T47D (cell line): ENCODE measurements around the gene SLC46A3.

Experiments
- DNase-seq, 2 experiments: peaks; one replicate each; pipeline versions ENCODE4 v3.0.0 to v3.0.0-alpha.2; 2011 to 2012; ENCODE audit warnings: low read depth in 1 of 2, low spot score in 1 of 2
- JUND ChIP-seq: IDR thresholded peaks from 2 replicates; pipeline ENCODE4 v1.6.1; 2012; ENCODE audit warnings: low read depth
- in situ Hi-C: cut with HindIII; loops from 2 replicates; pipeline ENCODE4 v1.10.0; 2016; ENCODE audit warnings: low sequenced_read_pairs, low pct_unique_long_range_greater_than_20kb

The SLC46A3 gene, protein sequence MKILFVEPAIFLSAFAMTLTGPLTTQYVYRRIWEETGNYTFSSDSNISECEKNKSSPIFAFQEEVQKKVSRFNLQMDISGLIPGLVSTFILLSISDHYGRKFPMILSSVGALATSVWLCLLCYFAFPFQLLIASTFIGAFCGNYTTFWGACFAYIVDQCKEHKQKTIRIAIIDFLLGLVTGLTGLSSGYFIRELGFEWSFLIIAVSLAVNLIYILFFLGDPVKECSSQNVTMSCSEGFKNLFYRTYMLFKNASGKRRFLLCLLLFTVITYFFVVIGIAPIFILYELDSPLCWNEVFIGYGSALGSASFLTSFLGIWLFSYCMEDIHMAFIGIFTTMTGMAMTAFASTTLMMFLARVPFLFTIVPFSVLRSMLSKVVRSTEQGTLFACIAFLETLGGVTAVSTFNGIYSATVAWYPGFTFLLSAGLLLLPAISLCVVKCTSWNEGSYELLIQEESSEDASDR

DNA sequence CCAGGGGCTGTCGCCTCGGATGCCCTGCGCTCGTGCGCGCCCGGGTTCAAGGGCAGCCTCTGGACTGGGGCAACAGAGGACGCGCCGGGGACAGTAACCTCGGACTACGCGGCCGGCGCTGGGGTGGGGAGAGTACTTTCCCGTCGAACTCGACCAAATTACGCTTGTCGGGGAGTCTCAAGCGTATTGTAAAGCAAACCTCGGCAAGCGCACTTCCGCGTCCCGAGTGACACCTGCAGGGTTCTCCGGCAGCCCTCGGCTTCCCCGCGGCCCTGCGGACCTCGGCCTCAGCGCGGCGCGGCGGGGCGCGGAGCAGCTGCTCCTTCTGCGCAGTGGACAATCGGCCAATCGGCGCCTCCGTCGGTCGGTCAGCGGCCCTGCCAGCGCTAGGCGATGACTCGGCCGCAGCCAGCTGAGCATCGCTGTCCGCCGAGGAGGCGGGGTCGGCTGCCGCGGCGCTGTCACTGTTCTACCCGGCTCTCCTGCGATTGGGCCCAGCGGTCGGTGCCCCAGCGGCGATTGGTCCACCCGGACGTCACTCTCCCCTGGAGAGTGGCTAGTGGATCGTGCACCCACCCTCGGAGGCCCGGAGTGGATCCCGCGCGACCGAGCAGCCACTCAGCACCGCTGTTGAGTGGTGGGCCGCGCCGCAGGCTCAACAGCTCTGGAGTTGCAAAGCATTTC lies at the start of gene SLC46A3:
TSS of gene SLC46A3 (minus strand) at position 428 of the 684 bp plus-strand sequence. CDS start 972 bp downstream, outside the sequence.
- peak; percentile 84 to 97 for DNase-seq
- in situ Hi-C loops: no loop called here
- TF ChIP-seq JUND: no peak

DNA sequence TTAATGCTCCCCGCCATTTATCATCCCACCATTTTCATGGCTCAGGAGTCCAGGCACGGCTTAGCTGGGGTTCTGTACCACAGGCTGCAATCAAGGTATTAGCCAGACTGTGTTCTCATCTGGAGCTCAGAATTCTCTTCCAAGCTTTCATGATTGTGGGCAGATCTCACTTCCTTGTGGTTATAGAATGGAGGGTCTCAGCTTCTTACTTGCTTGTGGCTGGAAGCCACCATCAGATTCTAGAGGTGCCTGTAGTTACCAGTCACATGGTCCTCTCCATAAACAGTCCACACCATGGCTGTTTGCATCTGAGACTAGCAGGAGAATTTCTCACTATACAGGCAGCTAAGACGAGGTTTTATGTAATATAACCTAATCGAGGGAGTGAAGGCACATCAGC lies 45.1 kb upstream of the SLC46A3 start:
- no peak for DNase-seq
- no peak for TF ChIP-seq JUND
- in situ Hi-C loops: no loop called here

DNA sequence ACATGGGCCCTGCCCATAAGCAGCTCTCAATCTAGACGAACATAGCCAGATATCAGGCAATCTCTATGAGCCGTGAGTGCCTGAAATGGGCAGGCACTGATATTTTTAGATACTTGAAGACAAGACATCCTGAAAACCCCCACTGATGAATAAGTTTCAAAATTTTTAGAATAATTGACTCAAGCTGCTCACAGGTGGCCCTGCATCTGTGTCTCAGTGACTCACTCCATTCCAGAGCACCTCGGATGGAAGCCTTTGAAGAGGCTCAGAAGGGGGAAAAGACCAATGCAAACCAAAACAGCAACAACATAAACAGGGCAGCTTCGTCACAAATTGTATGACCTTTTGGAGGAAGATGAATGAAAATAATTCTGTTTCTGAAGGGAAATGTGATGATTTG lies 42.8 kb upstream of the SLC46A3 start:
- no peak for TF ChIP-seq JUND
- no peak for DNase-seq
- in situ Hi-C loops: no loop called here

DNA sequence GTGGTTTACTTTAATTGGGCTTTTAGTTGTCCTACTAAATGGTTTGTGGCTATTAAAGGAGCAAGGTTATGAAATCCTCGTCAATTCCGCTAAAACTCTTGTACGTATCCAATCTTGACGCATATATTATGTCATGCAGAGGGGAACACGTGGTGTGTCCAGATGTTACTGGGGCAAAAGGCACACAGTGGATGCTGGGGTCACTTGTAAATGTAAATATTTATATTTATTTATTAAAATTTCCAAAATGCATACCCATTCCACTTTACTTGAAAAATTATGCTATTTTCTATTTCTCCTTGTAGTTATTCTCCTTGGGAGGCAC lies 36.7 kb upstream of the SLC46A3 start:
- TF ChIP-seq JUND: no peak
- DNase-seq: no peak
- in situ Hi-C loops: no loop called here

DNA sequence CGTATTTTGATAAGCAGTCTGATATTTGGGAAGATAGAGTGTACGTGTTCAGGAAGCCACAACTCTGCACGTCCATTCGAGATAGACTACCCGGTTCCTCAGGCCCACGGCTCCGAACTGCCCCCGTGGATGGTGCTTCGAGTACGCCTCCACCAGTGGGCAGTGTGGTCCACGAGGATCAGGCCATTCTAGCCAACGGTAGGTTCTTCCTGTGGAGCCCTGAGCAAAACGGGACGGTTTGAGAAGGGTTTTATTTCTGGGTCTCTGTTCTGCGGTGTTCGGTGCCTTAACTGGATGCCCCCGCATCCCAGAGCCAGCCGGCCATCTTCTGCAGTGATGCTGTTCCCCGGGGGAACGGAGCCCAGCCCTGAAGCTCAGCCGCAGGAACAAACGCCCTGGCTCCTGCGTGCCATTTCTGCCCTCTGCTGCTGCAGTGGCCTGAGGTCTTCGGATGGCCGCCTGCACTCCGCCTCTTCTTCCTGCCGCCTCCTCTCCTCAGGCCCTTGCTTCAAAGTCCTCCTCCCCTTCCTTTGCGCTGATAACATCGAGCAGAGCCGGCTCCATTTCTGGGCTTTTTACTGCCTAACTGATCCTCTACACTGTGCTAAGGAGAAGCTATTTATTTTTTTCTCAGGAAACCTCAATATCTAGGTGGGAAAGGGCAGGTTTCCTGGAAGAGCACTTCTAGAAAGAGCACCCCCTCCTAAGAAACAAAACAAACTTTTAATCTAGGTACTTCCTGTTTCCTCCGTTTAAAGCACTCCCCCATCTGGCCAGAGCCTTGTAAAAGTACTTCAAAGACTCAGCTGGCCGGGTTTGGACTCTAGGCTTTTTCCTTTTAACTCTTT lies 36.2 kb upstream of the SLC46A3 start:
- TF ChIP-seq JUND: no peak
- DNase-seq: peak in 1 of 2 experiments; percentile 64
- in situ Hi-C loops: no loop called here

DNA sequence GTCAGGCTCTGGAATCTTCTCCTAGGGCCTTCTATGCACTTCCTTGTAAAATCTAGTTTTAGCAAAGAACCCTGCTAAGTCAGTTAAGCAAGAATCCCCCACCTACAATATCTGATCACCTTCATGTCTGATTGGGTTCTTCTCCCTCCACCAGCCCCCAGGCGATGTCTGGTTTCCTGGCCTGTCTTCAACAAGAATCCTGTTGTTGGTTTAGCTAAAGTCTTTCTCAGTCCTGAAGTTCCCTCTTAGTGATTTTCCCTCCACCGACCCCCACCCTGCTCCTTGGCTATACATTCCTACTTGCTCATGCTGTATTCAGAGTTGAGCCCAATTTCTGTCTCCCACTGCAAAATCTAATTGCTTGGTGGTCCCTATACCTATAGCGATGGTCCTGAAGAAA lies 35.2 kb upstream of the SLC46A3 start:
- TF ChIP-seq JUND: no peak
- DNase-seq: no peak
- in situ Hi-C loops: no loop called here

DNA sequence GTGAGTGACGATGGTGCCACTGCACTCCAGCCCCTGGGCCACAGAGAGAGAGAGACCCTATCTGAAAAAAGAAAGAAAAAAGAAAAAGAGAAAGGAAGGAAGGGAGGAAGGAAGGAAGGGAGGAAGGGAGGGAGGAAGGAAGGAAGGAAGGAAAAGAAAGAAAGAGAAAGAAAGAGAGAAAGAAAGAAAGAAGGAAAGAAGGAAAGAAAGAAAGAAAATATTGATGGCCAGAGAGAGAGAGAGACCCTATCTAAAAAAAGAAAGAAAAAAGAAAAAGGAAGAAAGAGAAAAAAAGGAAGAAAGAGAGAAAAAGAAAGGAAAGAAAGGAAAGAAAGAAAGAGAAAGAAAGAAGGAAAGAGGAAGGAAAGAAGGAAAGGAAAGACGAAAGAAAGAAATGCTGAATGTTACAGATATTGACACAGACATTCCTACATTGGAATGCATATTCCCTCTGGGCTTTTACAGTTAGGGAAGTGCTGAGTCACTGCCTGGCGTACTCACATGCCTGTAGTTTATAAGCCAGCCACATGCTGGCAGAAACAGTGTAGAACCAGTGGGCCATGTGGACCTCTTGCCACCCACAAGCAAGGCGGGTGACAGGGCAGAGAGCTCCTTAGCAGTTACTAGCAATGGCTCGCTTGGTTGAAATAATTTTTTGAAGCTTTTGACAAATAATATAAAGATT lies 34.6 kb upstream of the SLC46A3 start:
- DNase-seq: peak; percentile 28 to 95
- peak; percentile 62; the same call in 1 of the 2 replicates for TF ChIP-seq JUND
- in situ Hi-C loops: no loop called here

DNA sequence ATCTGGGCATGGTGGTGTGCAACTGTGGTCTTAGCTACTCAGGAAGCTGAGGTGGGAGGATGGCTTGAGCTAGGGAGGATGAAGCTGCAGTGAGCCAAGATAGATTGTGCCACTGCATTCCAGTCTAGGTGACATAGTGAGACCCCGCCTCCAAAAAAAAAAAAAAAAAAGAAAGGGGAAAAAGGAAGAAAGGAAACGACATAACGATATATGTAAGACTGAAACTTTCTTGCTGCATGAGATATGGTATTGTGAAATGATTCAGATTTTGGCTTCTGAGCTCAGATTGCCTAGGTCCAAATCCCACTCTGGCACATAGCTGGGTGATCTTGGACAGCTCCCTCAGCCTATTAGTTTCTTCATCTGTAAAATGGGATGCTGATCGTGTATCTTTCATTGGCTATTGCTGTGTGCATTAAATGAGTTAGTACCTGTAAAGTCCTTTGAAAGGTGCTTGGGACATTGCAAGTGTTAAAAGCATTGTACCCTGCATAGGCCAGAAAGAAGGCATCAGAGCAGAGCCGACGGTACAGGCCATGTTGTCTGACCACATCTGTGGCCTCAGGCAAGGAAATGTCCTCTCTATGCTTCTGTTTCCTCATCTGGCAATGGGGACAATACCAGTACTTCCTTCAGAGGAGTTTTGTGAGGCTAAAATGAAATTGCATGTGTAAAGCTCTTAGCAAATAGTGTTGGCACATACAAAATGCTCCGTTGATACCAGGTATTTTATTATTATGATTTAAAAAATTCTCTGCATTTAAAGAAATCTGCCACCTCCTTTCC lies 32.6 kb upstream of the SLC46A3 start:
- DNase-seq: peak in 1 of 2 experiments; percentile 63

DNA sequence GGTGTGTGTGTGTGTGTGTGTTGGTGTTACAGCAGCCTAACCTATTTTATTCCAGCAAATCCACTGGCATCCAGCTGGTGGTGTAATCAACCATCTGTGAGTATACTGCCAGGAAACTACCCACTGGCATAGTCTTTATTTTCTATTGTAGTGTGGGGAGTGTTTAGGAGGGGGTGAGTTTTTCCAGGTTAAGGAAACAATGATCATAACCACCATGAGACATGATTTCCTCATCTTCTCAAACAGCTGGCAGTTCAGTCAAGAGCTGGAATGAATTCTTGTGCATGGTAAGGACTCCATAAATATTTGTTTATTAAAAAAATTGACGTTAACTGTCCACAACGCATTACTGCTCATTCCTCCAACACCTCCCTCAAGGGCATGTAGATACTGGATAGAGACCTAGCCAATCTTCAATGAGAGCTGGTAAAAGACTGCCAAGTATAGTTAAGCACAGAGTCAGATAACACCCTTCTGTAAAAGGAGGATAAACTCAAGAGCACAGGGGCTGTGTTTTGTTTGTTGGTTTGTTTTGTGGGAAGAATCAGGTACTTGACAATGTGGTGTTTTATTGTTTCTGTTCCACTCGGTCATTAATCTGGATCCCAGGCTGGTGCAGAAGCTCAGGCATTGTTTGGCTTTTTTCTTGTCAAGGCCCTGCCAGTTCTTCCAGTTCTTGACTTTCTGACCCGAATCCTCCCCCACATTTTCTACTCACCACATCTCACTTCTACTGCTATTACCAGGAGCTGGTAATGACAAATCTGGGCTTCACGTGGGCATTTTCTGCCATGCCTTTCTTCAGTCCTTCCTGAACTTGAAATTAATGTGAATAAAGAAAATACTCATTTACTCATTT lies 31.6 kb upstream of the SLC46A3 start:
- peak; percentile 3 to 88 for DNase-seq
- peak; percentile 72 for TF ChIP-seq JUND
- in situ Hi-C loops: no loop called here

More for the DNA sequence above, 32.6 kb upstream of the SLC46A3 start:
- TF ChIP-seq JUND: no peak
- in situ Hi-C loops: no loop called here

DNA sequence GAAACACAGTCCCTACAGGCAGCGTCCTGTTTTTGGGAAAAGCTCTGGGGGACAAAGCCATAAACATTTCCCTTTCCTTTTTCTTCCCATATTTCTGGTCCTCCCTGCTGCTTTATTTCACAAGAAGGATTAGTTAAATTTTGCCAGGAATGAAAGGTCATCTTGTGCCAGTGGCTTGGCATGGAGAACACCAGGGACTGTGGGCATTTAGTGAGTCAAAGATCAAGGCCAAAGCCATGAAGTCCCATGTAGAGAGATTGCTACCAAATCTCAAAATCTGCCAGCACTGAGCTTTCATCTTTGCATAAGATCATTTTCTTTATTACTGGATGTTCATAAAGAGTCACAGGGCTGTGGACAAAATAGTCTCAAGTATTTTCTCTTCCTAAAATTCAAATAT lies 29.1 kb upstream of the SLC46A3 start:
- no peak for TF ChIP-seq JUND
- in situ Hi-C loops: no loop called here

DNA sequence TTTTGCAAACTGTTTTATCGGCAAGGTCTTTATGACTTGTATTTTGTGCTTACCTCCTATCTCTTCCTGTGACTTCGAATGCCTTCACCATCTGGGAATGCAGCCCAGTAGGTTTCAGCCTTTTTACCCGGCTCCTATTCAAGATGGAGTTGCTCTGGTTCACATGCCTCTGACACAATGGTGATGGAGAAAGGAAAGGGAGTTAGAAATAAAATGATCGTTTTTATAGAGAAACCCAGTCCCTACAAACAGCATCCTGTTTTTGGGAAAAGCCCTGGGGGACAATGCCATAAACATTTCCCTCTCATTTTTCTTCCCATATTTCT lies 27.5 kb upstream of the SLC46A3 start:
- DNase-seq: no peak
- in situ Hi-C loops: no loop called here

More for the DNA sequence above, 29.1 kb upstream of the SLC46A3 start:
- DNase-seq: no peak

More for the DNA sequence above, 27.5 kb upstream of the SLC46A3 start:
- TF ChIP-seq JUND: no peak
